ENCODE results near the gene PRDM2.
"Not testable (repeated sequence)": the region's sequence is repeated elsewhere in the genome, so short reads cannot be mapped to it uniquely, and the experiment has no call there.

PRDM2 gene

GRCh38 chr1:13707164-13707563 lies 7.2 kb downstream of the PRDM2 start:
- no peak for TF ChIP-seq ZNF274 (IDR thresholded peaks at IDR 0.05; ENCODE audit: low read depth, low read length)
- no peak for TF ChIP-seq SUZ12 (IDR thresholded peaks at IDR 0.05; ENCODE audit: extremely low read depth, insufficient read depth, insufficient read length)
- no peak for TF ChIP-seq YY1 (IDR thresholded peaks at IDR 0.05; ENCODE audit: insufficient read depth, insufficient read length)
- Histone ChIP-seq H3K27me3 (ENCODE audit: insufficient read depth, insufficient read length) (no peaks in the 10 kb centered on the region), H3K4me3 (ENCODE audit: insufficient read length, low read depth) (no peak overlapping the region), H3K4me1 (ENCODE audit: insufficient read depth, insufficient read length) (no peaks in the 10 kb centered on the region), H3K9me3 (ENCODE audit: insufficient read depth, low read length) (no peaks in the 10 kb centered on the region), H3K36me3 (ENCODE audit: insufficient read depth, insufficient read length, low read length) (no peaks in the 10 kb centered on the region), H3K9ac (ENCODE audit: insufficient read length, low read depth) (no peak overlapping the region)
- DNase-seq (ENCODE audit: low read depth, low spot score) = no peak

- no peaks in the 10 kb centered on the region for H3K4me1 ChIP-seq (ENCODE audit: insufficient read depth, insufficient read length)
- H3K9me3 ChIP-seq (ENCODE audit: insufficient read depth, low read length) = no peaks in the 10 kb centered on the region
- no peaks in the 10 kb centered on the region for H3K27me3 ChIP-seq (ENCODE audit: insufficient read depth, insufficient read length)
- H3K36me3 ChIP-seq (ENCODE audit: insufficient read depth, insufficient read length, low read length) = no peaks in the 10 kb centered on the region
- TF ChIP-seq SUZ12 (IDR thresholded peaks at IDR 0.05; ENCODE audit: extremely low read depth, insufficient read depth, insufficient read length) = no peak
- no peak overlapping the region for H3K4me3 ChIP-seq (ENCODE audit: insufficient read length, low read depth)
- H3K9ac ChIP-seq (ENCODE audit: insufficient read length, low read depth) = no peak overlapping the region
- DNase-seq (ENCODE audit: low read depth, low spot score) = no peak
Observed at GRCh38 chr1:13708380-13708982, 8.5 kb downstream of the PRDM2 start.

GRCh38 chr1:13710086-13710485 lies 10.1 kb downstream of the PRDM2 start:
- no peak overlapping the region for H3K9ac ChIP-seq (ENCODE audit: insufficient read length, low read depth)
- no peak for DNase-seq (ENCODE audit: low read depth, low spot score)
- no peaks in the 10 kb centered on the region for H3K4me1 ChIP-seq (ENCODE audit: insufficient read depth, insufficient read length)
- no peaks in the 10 kb centered on the region for H3K27me3 ChIP-seq (ENCODE audit: insufficient read depth, insufficient read length)
- H3K4me3 ChIP-seq (ENCODE audit: insufficient read length, low read depth) = no peak overlapping the region
- TF ChIP-seq SUZ12 (IDR thresholded peaks at IDR 0.05; ENCODE audit: extremely low read depth, insufficient read depth, insufficient read length) = no peak
- TF ChIP-seq YY1 (IDR thresholded peaks at IDR 0.05; ENCODE audit: insufficient read depth, insufficient read length) = no peak
- TF ChIP-seq ZNF274 (IDR thresholded peaks at IDR 0.05; ENCODE audit: low read depth, low read length) = no peak
- no peaks in the 10 kb centered on the region for H3K36me3 ChIP-seq (ENCODE audit: insufficient read depth, insufficient read length, low read length)
- no peaks in the 10 kb centered on the region for H3K9me3 ChIP-seq (ENCODE audit: insufficient read depth, low read length)

GRCh38 chr1:13714851-13715250 lies 14.9 kb downstream of the PRDM2 start:
- H3K36me3 ChIP-seq (ENCODE audit: insufficient read depth, insufficient read length, low read length) = no peaks in the 10 kb centered on the region

GRCh38 chr1:13715616-13716287 lies 15.8 kb downstream of the PRDM2 start:
- not testable (repeated sequence) for H3K4me1 ChIP-seq (ENCODE audit: insufficient read depth, insufficient read length); H3K4me3 ChIP-seq (ENCODE audit: insufficient read length, low read depth); H3K36me3 ChIP-seq (ENCODE audit: insufficient read depth, insufficient read length, low read length); H3K9me3 ChIP-seq (ENCODE audit: insufficient read depth, low read length); H3K9ac ChIP-seq (ENCODE audit: insufficient read length, low read depth); DNase-seq (ENCODE audit: low read depth, low spot score)
- H3K27me3 ChIP-seq (ENCODE audit: insufficient read depth, insufficient read length) = peaks cover 20% of the 10 kb centered on the region

More at GRCh38 chr1:13714851-13715250, 14.9 kb downstream of the PRDM2 start:
- Histone ChIP-seq H3K4me3 (ENCODE audit: insufficient read length, low read depth) (no peak overlapping the region), H3K4me1 (ENCODE audit: insufficient read depth, insufficient read length) (no peaks in the 10 kb centered on the region), H3K27me3 (ENCODE audit: insufficient read depth, insufficient read length) (peaks cover 11% of the 10 kb centered on the region), H3K9me3 (ENCODE audit: insufficient read depth, low read length) (no peaks in the 10 kb centered on the region), H3K9ac (ENCODE audit: insufficient read length, low read depth) (no peak overlapping the region)
- TF ChIP-seq YY1 (IDR thresholded peaks at IDR 0.05; ENCODE audit: insufficient read depth, insufficient read length) (no peak), SUZ12 (IDR thresholded peaks at IDR 0.05; ENCODE audit: extremely low read depth, insufficient read depth, insufficient read length) (no peak), ZNF274 (IDR thresholded peaks at IDR 0.05; ENCODE audit: low read depth, low read length) (no peak)
- no peak for DNase-seq (ENCODE audit: low read depth, low spot score)

- TF ChIP-seq SUZ12 (IDR thresholded peaks at IDR 0.05; ENCODE audit: extremely low read depth, insufficient read depth, insufficient read length) (no peak), ZNF274 (IDR thresholded peaks at IDR 0.05; ENCODE audit: low read depth, low read length) (no peak), YY1 (IDR thresholded peaks at IDR 0.05; ENCODE audit: insufficient read depth, insufficient read length) (no peak)
- peaks cover 4% of the 10 kb centered on the region for H3K4me1 ChIP-seq (ENCODE audit: insufficient read depth, insufficient read length)
- no peaks in the 10 kb centered on the region for H3K9me3 ChIP-seq (ENCODE audit: insufficient read depth, low read length)
- no peak for DNase-seq (ENCODE audit: low read depth, low spot score)
- peaks cover 70% of the 10 kb centered on the region for H3K27me3 ChIP-seq (ENCODE audit: insufficient read depth, insufficient read length)
- no peak overlapping the region for H3K9ac ChIP-seq (ENCODE audit: insufficient read length, low read depth)
- no peaks in the 10 kb centered on the region for H3K36me3 ChIP-seq (ENCODE audit: insufficient read depth, insufficient read length, low read length)
- H3K4me3 ChIP-seq (ENCODE audit: insufficient read length, low read depth) = no peak overlapping the region
Observed at GRCh38 chr1:13722808-13723360, 22.9 kb downstream of the PRDM2 start.

- TF ChIP-seq SUZ12 (IDR thresholded peaks at IDR 0.05; ENCODE audit: extremely low read depth, insufficient read depth, insufficient read length) = no peak
- TF ChIP-seq ZNF274 (IDR thresholded peaks at IDR 0.05; ENCODE audit: low read depth, low read length) = no peak
- TF ChIP-seq YY1 (IDR thresholded peaks at IDR 0.05; ENCODE audit: insufficient read depth, insufficient read length) = no peak
Observed at GRCh38 chr1:13723810-13724209, 23.8 kb downstream of the PRDM2 start.

More at GRCh38 chr1:13723810-13724209, 23.8 kb downstream of the PRDM2 start:
- Histone ChIP-seq H3K9ac (ENCODE audit: insufficient read length, low read depth) (no peak overlapping the region), H3K4me1 (ENCODE audit: insufficient read depth, insufficient read length) (peaks cover 4% of the 10 kb centered on the region), H3K4me3 (ENCODE audit: insufficient read length, low read depth) (no peak overlapping the region), H3K27me3 (ENCODE audit: insufficient read depth, insufficient read length) (peaks cover 65% of the 10 kb centered on the region), H3K36me3 (ENCODE audit: insufficient read depth, insufficient read length, low read length) (no peaks in the 10 kb centered on the region), H3K9me3 (ENCODE audit: insufficient read depth, low read length) (no peaks in the 10 kb centered on the region)
- no peak for DNase-seq (ENCODE audit: low read depth, low spot score)

All from NT2/D1 (cell line).